IgD-negative memory B cell (primary cell): ENCODE measurements around the gene SFTPB. TPM values are rescaled to one million over a fixed set of nuclear protein-coding genes. Genes with fewer than 3 reads are reported as not detected.
A peak's percentile ranks its signal among the peaks of the same experiment; 100 is the strongest.
"Not testable (repeated sequence)": the region's sequence is repeated elsewhere in the genome, so short reads cannot be mapped to it uniquely, and the experiment has no call there.

ENCODE experiments used
- H3K27ac Mint-ChIP-seq, 3 donors: one replicate each; pipeline ENCODE4 v1.8.0; 2020 to 2022; ENCODE audit warnings: mild to moderate bottlenecking in 3 of 3, mixed read lengths in 3 of 3, moderate library complexity in 1 of 3
- H3K27me3 Mint-ChIP-seq: one replicate; pipeline ENCODE4 v1.8.0; 2021; ENCODE audit warnings: mixed read lengths
- H3K36me3 Mint-ChIP-seq: one replicate; pipeline ENCODE4 v1.8.0; 2020; ENCODE audit warnings: mild to moderate bottlenecking, mixed read lengths
- H3K4me1 Mint-ChIP-seq, 3 donors: one replicate each; pipeline ENCODE4 v1.8.0; 2020 to 2022; ENCODE audit warnings: mixed read lengths in 3 of 3, mild to moderate bottlenecking in 1 of 3
- H3K4me3 Mint-ChIP-seq, 4 donors: one replicate each; pipeline ENCODE4 v1.8.0; 2020 to 2022; ENCODE audit warnings: mild to moderate bottlenecking in 4 of 4, mixed read lengths in 4 of 4, moderate library complexity in 3 of 4
- H3K9me3 Mint-ChIP-seq, 3 donors: one replicate each; pipeline ENCODE4 v1.8.0; 2020 to 2021; ENCODE audit warnings: mixed read lengths in 3 of 3, mild to moderate bottlenecking in 1 of 3
- polyA plus RNA-seq: library from polyadenylated mRNA; unstranded; fragments of 300-500 nt; fragmentation: Illumina TruSeq; gene quantifications from one replicate; pipeline ENCODE4 v1.2.3, GENCODE V29; 2021

Gene SFTPB
- polyA plus RNA-seq, 1 donor from 2014 or later: not detected

- H3K27ac Mint-ChIP-seq: no peak overlapping the region
- H3K36me3 Mint-ChIP-seq: peaks cover 5% of the 10 kb centered on the region
- H3K4me3 Mint-ChIP-seq: no peak overlapping the region
- no peaks in the 10 kb centered on the region for H3K4me1 Mint-ChIP-seq
- no peaks in the 10 kb centered on the region for H3K27me3 Mint-ChIP-seq
- H3K9me3 Mint-ChIP-seq: no peaks in the 10 kb centered on the region
Observed at GRCh38 chr2:85661139-85661858, 6.7 kb downstream of the SFTPB start.

- H3K27me3 Mint-ChIP-seq: no peaks in the 10 kb centered on the region
- H3K4me3 Mint-ChIP-seq: no peak overlapping the region
- peaks cover 6% of the 10 kb centered on the region for H3K36me3 Mint-ChIP-seq
- no peaks in the 10 kb centered on the region for H3K4me1 Mint-ChIP-seq
- no peak overlapping the region for H3K27ac Mint-ChIP-seq
- H3K9me3 Mint-ChIP-seq: no peaks in the 10 kb centered on the region
Observed at GRCh38 chr2:85660725-85661124, 7.3 kb downstream of the SFTPB start.

- not testable (repeated sequence) for H3K27ac Mint-ChIP-seq, H3K36me3 Mint-ChIP-seq, H3K4me1 Mint-ChIP-seq, H3K27me3 Mint-ChIP-seq, H3K4me3 Mint-ChIP-seq, H3K9me3 Mint-ChIP-seq
Observed at GRCh38 chr2:85660301-85660700, 7.7 kb downstream of the SFTPB start.

GRCh38 chr2:85659324-85659981 lies 8.5 kb downstream of the SFTPB start:
- H3K4me1 Mint-ChIP-seq: no peaks in the 10 kb centered on the region
- peaks cover 6% of the 10 kb centered on the region for H3K36me3 Mint-ChIP-seq
- H3K27me3 Mint-ChIP-seq: no peaks in the 10 kb centered on the region
- H3K4me3 Mint-ChIP-seq: no peak overlapping the region
- no peaks in the 10 kb centered on the region for H3K9me3 Mint-ChIP-seq
- H3K27ac Mint-ChIP-seq: no peak overlapping the region

GRCh38 chr2:85657399-85657798 lies 10.6 kb downstream of the SFTPB start:
- H3K4me3 Mint-ChIP-seq, H3K4me1 Mint-ChIP-seq, H3K27ac Mint-ChIP-seq, H3K27me3 Mint-ChIP-seq, H3K9me3 Mint-ChIP-seq, H3K36me3 Mint-ChIP-seq: not testable (repeated sequence)

- Mint-ChIP-seq H3K27ac (no peak overlapping the region), H3K4me3 (no peak overlapping the region), H3K36me3 (peaks cover 8% of the 10 kb centered on the region)
Observed at GRCh38 chr2:85656468-85656867, 11.5 kb downstream of the SFTPB start.

GRCh38 chr2:85655961-85656417 lies 12.0 kb downstream of the SFTPB start:
- Mint-ChIP-seq H3K4me3 (no peak overlapping the region), H3K27ac (no peak overlapping the region), H3K9me3 (no peaks in the 10 kb centered on the region), H3K36me3 (peaks cover 8% of the 10 kb centered on the region), H3K27me3 (no peaks in the 10 kb centered on the region), H3K4me1 (no peaks in the 10 kb centered on the region)

More at GRCh38 chr2:85656468-85656867, 11.5 kb downstream of the SFTPB start:
- Mint-ChIP-seq H3K4me1 (no peaks in the 10 kb centered on the region), H3K27me3 (no peaks in the 10 kb centered on the region), H3K9me3 (no peaks in the 10 kb centered on the region)

- H3K4me3 Mint-ChIP-seq: no peak overlapping the region
- no peak overlapping the region for H3K27ac Mint-ChIP-seq
- H3K9me3 Mint-ChIP-seq: no peaks in the 10 kb centered on the region
- peaks cover 12% of the 10 kb centered on the region for H3K36me3 Mint-ChIP-seq
- H3K4me1 Mint-ChIP-seq: peaks cover 3 to 4% (median 3%) of the 10 kb centered on the region in 3 donors
- no peaks in the 10 kb centered on the region for H3K27me3 Mint-ChIP-seq
Observed at GRCh38 chr2:85653996-85654395, 14.0 kb downstream of the SFTPB start.

GRCh38 chr2:85652056-85652455 lies 15.9 kb downstream of the SFTPB start:
- Mint-ChIP-seq H3K4me1 (peaks cover 18 to 21% (median 18%) of the 10 kb centered on the region in 3 donors), H3K27ac (no peak overlapping the region), H3K36me3 (peaks cover 8% of the 10 kb centered on the region), H3K9me3 (no peaks in the 10 kb centered on the region), H3K4me3 (peak overlapping the region in 1 of 4 donors; percentile 3), H3K27me3 (no peaks in the 10 kb centered on the region)

- no peaks in the 10 kb centered on the region for H3K9me3 Mint-ChIP-seq
- H3K27ac Mint-ChIP-seq: no peak overlapping the region
- H3K27me3 Mint-ChIP-seq: no peaks in the 10 kb centered on the region
- no peak overlapping the region for H3K4me3 Mint-ChIP-seq
- peaks cover 8% of the 10 kb centered on the region for H3K36me3 Mint-ChIP-seq
- H3K4me1 Mint-ChIP-seq: peaks cover 19 to 23% (median 21%) of the 10 kb centered on the region in 3 donors
Observed at GRCh38 chr2:85651097-85651496, 16.9 kb downstream of the SFTPB start.

GRCh38 chr2:85650456-85650855 lies 17.5 kb downstream of the SFTPB start:
- H3K36me3 Mint-ChIP-seq: peaks cover 7% of the 10 kb centered on the region

GRCh38 chr2:85649201-85650190 lies 18.5 kb downstream of the SFTPB start:
- Mint-ChIP-seq H3K4me3 (peak overlapping the region in 1 of 4 donors; percentile 66), H3K4me1 (peaks cover 19 to 23% (median 21%) of the 10 kb centered on the region in 3 donors), H3K36me3 (peaks cover 7% of the 10 kb centered on the region), H3K9me3 (no peaks in the 10 kb centered on the region), H3K27ac (peak overlapping the region in 1 of 3 donors; percentile 31), H3K27me3 (no peaks in the 10 kb centered on the region)

More at GRCh38 chr2:85650456-85650855, 17.5 kb downstream of the SFTPB start:
- Mint-ChIP-seq H3K4me3 (no peak overlapping the region), H3K4me1 (peaks cover 19 to 23% (median 21%) of the 10 kb centered on the region in 3 donors), H3K27me3 (no peaks in the 10 kb centered on the region), H3K27ac (no peak overlapping the region), H3K9me3 (no peaks in the 10 kb centered on the region)

GRCh38 chr2:85648619-85649018 lies 19.4 kb downstream of the SFTPB start:
- peak overlapping the region in 2 of 3 donors; percentile 6 to 25 for H3K27ac Mint-ChIP-seq
- peak overlapping the region in 1 of 4 donors; percentile 19 for H3K4me3 Mint-ChIP-seq
- H3K36me3 Mint-ChIP-seq: peaks cover 7% of the 10 kb centered on the region
- peaks cover 19 to 23% (median 21%) of the 10 kb centered on the region in 3 donors for H3K4me1 Mint-ChIP-seq
- H3K9me3 Mint-ChIP-seq: no peaks in the 10 kb centered on the region
- H3K27me3 Mint-ChIP-seq: no peaks in the 10 kb centered on the region

GRCh38 chr2:85647823-85648526 lies 20.0 kb downstream of the SFTPB start:
- Mint-ChIP-seq H3K27ac (peak overlapping the region; percentile 6 to 68 (median 10)), H3K27me3 (no peaks in the 10 kb centered on the region), H3K36me3 (peaks cover 5% of the 10 kb centered on the region), H3K9me3 (no peaks in the 10 kb centered on the region), H3K4me3 (peak overlapping the region in 3 of 4 donors; percentile 5 to 58 (median 23)), H3K4me1 (peaks cover 19 to 23% (median 21%) of the 10 kb centered on the region in 3 donors)
